Activated naive CD4-positive, alpha-beta T cell treated with anti-CD3 and anti-CD28 coated beads, Interleukin-2, amount 50 U/mL, for 24 hours (primary cell): ENCODE data around the gene PMAIP1.
A peak's percentile ranks its signal among the peaks of the same experiment; 100 is the strongest.
"Not testable (repeated sequence)": the region's sequence is repeated elsewhere in the genome, so short reads cannot be mapped to it uniquely, and the experiment has no call there.

Experiments
- H3K27ac Mint-ChIP-seq: one replicate; pipeline ENCODE4 v1.8.0; 2021; ENCODE audit warnings: mild to moderate bottlenecking, mixed read lengths
- H3K27me3 Mint-ChIP-seq: one replicate; pipeline ENCODE4 v1.8.0; 2021; ENCODE audit warnings: mixed read lengths
- H3K36me3 Mint-ChIP-seq: one replicate; pipeline ENCODE4 v1.8.0; 2021; ENCODE audit warnings: mixed read lengths
- H3K4me1 Mint-ChIP-seq: one replicate; pipeline ENCODE4 v1.8.0; 2021; ENCODE audit warnings: mixed read lengths
- H3K4me3 Mint-ChIP-seq: one replicate; pipeline ENCODE4 v1.8.0; 2021; ENCODE audit warnings: mild to moderate bottlenecking, mixed read lengths
- H3K9me3 Mint-ChIP-seq: one replicate; pipeline ENCODE4 v1.8.0; 2021; ENCODE audit warnings: mixed read lengths

PMAIP1 gene

GRCh38 chr18:59899298-59900221 lies at the start of gene PMAIP1:
PMAIP1 (plus strand) TSS chr18:59899996; CDS start chr18:59900178, 182 bp downstream.
- peaks cover 38% of the 10 kb centered on the region for H3K4me1 Mint-ChIP-seq
- peak within 1 kb of the TSS; percentile 98 for H3K27ac Mint-ChIP-seq
- no peaks in the 10 kb centered on the region for H3K9me3 Mint-ChIP-seq
- no peaks in the 10 kb centered on the region for H3K27me3 Mint-ChIP-seq
- peak within 1 kb of the TSS; percentile 98 for H3K4me3 Mint-ChIP-seq
- H3K36me3 Mint-ChIP-seq = peaks cover 25% of the 10 kb centered on the region

DNA sequence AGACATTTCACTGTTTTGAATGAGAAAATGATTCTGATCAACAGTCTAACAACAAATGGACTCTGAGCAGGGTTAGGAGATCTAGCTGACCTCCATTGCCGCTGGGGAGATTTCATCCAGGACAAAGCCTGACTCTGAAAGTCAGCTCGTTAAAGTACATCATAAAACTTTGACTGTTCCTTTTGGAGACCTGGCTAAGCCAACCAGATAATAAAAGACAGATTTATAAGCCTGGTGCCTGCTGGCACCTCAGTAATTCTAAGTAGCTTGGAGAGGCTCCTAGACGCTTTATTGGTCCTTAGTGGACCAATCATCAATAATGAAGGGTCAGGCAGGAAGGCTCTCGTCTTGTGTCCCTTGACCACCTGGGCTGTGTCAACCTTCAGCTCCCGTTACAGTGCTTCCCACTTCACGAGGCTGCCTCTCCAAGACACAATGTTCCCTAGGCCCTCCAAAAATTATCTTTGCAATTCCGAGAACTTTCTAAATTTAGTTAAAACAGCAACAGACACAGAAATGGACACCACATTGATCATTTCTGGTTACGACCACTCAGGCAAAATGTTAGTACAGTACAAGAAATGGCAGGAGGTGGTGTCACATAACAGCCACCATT lies 47.9 kb upstream of the PMAIP1 start:
- Mint-ChIP-seq H3K4me1 (peaks cover 16% of the 10 kb centered on the region), H3K9me3 (no peaks in the 10 kb centered on the region), H3K27me3 (no peaks in the 10 kb centered on the region), H3K36me3 (no peaks in the 10 kb centered on the region), H3K4me3 (no peak overlapping the region), H3K27ac (no peak overlapping the region)

DNA sequence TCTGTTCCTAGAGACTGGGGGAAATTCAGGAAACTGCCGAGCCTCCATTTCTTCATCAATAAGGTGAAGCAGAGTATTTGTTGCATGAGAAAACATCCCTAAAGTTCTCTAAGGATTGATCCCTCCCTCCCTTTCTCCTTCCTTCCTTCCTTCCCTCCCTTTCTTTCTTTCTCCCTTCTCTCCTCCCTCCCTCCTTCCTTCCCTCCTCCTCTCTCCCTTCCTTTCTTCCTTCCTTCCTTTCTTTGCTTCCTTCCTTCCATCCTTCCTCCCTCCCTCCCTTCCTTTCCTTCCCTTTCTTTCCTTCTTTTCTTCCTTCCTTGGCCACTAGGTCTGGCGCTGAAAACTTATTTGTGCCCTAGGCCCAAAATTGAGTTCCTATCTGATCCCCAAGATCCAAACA lies 47.2 kb upstream of the PMAIP1 start:
- Mint-ChIP-seq H3K9me3 (no peaks in the 10 kb centered on the region), H3K27ac (no peak overlapping the region), H3K36me3 (no peaks in the 10 kb centered on the region), H3K4me3 (no peak overlapping the region), H3K4me1 (peaks cover 12% of the 10 kb centered on the region), H3K27me3 (no peaks in the 10 kb centered on the region)

GRCh38 chr18:59853380-59853779 lies 46.4 kb upstream of the PMAIP1 start:
- Mint-ChIP-seq H3K36me3 (no peaks in the 10 kb centered on the region), H3K4me1 (peaks cover 12% of the 10 kb centered on the region), H3K27me3 (no peaks in the 10 kb centered on the region), H3K4me3 (no peak overlapping the region), H3K9me3 (no peaks in the 10 kb centered on the region), H3K27ac (no peak overlapping the region)

- not testable (repeated sequence) for H3K9me3 Mint-ChIP-seq, H3K36me3 Mint-ChIP-seq, H3K27me3 Mint-ChIP-seq, H3K4me3 Mint-ChIP-seq, H3K27ac Mint-ChIP-seq
- peaks cover 12% of the 10 kb centered on the region for H3K4me1 Mint-ChIP-seq
Observed at GRCh38 chr18:59853988-59854387, 45.8 kb upstream of the PMAIP1 start.

GRCh38 chr18:59861009-59861408 lies 38.8 kb upstream of the PMAIP1 start:
- Mint-ChIP-seq H3K9me3 (no peaks in the 10 kb centered on the region), H3K27ac (no peak overlapping the region), H3K27me3 (no peaks in the 10 kb centered on the region), H3K4me1 (no peaks in the 10 kb centered on the region), H3K36me3 (no peaks in the 10 kb centered on the region), H3K4me3 (no peak overlapping the region)

DNA sequence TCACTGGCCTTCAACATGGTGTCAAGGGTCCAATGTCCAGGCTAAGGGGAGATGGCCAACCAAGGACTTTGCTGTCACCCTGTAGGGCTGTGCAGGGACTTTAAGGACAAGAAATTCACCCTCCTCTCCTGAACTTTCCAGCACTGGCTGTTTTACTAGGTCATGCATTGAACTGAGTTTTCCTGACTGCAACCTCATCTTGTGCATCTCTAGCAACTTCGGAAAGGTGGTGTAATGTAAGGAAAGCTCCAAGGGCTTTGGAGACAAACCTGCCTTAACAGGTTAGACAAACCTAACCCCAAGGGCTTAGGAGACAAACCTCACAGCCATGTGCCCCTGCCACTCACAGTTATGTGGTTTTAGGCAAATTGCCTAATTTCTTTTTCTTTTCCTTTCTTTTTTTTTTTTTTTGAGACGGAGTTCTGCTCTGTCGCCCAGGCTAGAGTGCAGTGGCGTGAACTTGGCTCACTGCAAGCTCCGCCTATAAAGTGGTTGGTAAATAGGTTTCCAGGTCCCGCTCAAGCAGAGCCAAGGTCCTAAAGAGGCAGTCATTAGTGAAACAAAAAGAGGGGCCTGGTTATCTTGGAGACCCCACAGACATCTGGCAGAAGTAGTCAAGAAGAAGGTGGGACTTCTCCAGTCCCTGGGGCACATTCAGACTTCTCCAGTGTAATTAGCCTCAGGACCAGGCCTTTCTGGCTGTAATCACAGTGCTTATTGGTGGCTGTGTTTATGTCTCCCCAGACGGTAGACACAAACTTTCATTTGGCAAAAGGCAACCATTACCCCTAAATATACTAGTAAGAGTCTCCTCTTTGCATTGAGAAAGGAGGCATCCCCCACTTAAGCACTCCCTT lies 37.6 kb upstream of the PMAIP1 start:
- Mint-ChIP-seq H3K4me3 (no peak overlapping the region), H3K4me1 (no peaks in the 10 kb centered on the region), H3K27ac (no peak overlapping the region), H3K36me3 (no peaks in the 10 kb centered on the region), H3K27me3 (no peaks in the 10 kb centered on the region), H3K9me3 (no peaks in the 10 kb centered on the region)

- H3K27me3 Mint-ChIP-seq = no peaks in the 10 kb centered on the region
- H3K27ac Mint-ChIP-seq = no peak overlapping the region
- H3K36me3 Mint-ChIP-seq = no peaks in the 10 kb centered on the region
- no peaks in the 10 kb centered on the region for H3K4me1 Mint-ChIP-seq
- no peaks in the 10 kb centered on the region for H3K9me3 Mint-ChIP-seq
- no peak overlapping the region for H3K4me3 Mint-ChIP-seq
Observed at GRCh38 chr18:59865241-59865986, 34.4 kb upstream of the PMAIP1 start.

DNA sequence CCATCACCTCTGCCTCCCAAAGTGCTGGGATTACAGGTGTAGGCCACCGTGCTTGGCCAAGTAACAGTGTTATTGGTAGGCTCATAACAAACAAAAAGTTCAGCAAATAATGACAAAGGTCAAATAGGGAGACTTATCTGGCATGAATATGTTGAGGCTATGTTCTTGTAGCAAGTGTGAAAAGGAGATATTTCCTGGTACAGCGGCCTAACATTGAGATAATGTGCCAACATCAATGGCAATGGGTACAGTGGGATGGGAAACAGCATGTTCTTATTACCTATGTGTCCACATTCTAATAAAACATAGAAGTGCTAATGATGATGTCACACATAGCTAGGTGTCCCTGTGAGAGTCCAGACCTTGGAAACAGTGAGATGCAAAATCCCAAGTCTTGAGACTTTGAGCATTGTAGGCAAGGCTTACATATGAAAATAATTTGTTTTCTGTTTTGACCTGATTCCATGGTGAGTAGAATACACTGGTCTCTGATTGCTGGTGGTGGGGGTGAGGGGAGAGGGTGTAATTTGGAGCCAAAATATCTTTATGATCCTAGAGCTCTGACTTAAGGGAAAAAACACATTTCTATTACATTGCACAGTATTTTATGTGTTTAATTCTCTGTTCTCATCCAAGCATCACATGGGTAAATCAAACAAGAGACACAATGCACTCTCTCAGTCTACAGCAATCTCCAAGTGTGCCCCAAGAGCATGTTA lies 33.1 kb upstream of the PMAIP1 start:
- Mint-ChIP-seq H3K4me3 (no peak overlapping the region), H3K4me1 (no peaks in the 10 kb centered on the region), H3K36me3 (no peaks in the 10 kb centered on the region), H3K27me3 (no peaks in the 10 kb centered on the region), H3K27ac (no peak overlapping the region), H3K9me3 (no peaks in the 10 kb centered on the region)

- Mint-ChIP-seq H3K27ac (no peak overlapping the region), H3K4me1 (no peaks in the 10 kb centered on the region), H3K4me3 (no peak overlapping the region), H3K27me3 (no peaks in the 10 kb centered on the region), H3K36me3 (no peaks in the 10 kb centered on the region), H3K9me3 (no peaks in the 10 kb centered on the region)
Observed at GRCh38 chr18:59867337-59868104, 32.3 kb upstream of the PMAIP1 start.

DNA sequence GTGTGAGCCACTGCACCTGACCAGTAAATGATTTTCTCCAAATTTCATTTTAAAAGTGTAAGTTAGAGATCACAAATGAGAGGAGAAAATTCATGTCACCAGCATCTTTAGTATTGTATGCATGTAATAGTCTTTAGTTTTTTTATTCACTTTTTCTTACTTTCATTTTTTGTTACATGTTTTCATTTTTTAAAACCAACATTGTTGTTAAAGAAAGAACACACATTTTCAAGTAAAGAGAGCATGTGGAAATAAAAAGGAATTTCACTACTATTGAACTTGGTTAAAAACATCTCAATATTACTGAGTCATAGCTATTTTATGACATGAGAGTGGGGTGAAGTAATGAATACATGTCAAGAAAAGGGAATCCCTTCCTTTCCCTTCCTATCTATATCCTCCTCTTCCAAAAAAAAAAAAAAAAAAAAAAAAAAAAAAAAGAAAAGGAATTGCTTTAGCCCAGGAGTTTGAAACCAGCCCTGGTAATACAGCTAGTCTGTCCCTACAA lies 29.1 kb upstream of the PMAIP1 start:
- Mint-ChIP-seq H3K27me3 (peaks cover 1% of the 10 kb centered on the region), H3K9me3 (no peaks in the 10 kb centered on the region), H3K4me1 (no peaks in the 10 kb centered on the region), H3K36me3 (no peaks in the 10 kb centered on the region), H3K27ac (no peak overlapping the region), H3K4me3 (no peak overlapping the region)

DNA sequence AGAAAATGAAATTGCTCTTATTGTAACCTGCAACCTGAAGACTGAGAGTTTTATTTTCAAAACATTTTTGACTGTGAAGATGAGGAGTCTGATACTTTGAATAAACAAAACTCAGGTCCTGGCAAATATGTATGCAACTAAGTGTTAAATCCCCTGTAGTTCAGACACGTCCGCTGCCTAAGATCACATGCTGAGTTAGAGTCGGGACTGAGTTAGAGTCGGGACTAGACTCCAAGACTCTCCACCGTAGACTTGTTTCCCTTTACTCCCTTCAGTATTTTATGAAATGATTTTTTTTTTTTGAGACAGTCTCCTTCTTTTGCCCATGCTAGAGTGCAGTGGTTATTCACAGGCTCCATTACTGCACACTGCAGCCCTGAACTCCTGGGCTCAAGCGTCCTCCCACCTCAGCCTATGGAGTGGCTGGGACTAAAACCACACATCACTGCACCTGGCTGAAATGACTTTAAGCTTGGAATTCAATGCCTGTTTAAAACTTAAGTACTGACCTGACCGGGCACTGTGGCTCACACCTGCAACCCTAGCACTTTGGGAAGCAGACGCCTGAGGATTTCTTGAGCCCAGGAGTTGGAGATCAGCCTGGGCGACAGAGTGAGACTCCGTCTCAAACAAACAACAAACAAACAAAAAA lies 28.0 kb upstream of the PMAIP1 start:
- Mint-ChIP-seq H3K9me3 (no peaks in the 10 kb centered on the region), H3K4me3 (no peak overlapping the region), H3K27ac (no peak overlapping the region), H3K36me3 (no peaks in the 10 kb centered on the region), H3K4me1 (no peaks in the 10 kb centered on the region), H3K27me3 (peaks cover 1% of the 10 kb centered on the region)

- H3K27ac Mint-ChIP-seq = no peak overlapping the region
- H3K4me3 Mint-ChIP-seq = no peak overlapping the region
- no peaks in the 10 kb centered on the region for H3K36me3 Mint-ChIP-seq
- peaks cover 1% of the 10 kb centered on the region for H3K27me3 Mint-ChIP-seq
- no peaks in the 10 kb centered on the region for H3K4me1 Mint-ChIP-seq
- no peaks in the 10 kb centered on the region for H3K9me3 Mint-ChIP-seq
Observed at GRCh38 chr18:59873641-59874040, 26.2 kb upstream of the PMAIP1 start.
